LNCAP (cell line): ENCODE measurements around the gene IGFBP5.

ENCODE experiments used
- TF ChIP-seq, protein P1 (sequence below): fragments of 450-650 bp; IDR thresholded peaks from 2 replicates; pipeline ENCODE4 v1.5.1; 2017; ENCODE audit warnings: mild to moderate bottlenecking

Gene IGFBP5

DNA sequence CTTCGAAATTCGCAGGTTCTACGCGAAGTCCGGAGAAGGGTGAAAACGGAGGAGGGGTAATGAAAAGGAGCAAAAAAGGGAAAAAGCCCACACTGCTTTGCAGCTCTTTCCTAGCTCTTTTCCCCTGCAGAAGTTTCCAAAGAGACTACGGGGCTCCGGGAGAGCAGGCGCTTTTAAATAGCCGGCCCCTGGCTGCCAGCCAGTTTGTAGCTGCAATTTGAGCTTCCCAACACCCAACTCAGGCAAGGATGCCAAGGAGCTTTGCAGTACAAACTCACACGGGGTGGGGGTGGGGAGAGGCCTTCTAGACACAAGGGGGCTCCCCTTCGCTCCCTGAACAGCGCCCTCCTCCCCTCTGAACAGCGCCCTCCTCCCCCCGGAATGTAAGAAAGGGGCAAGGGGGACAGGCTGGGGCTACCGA, at the start of gene IGFBP5:
Gene IGFBP5 (minus strand): TSS at position 149 of the 421 bp plus-strand sequence. CDS start 774 bp downstream, outside the sequence.
- TF ChIP-seq, protein P1, sequence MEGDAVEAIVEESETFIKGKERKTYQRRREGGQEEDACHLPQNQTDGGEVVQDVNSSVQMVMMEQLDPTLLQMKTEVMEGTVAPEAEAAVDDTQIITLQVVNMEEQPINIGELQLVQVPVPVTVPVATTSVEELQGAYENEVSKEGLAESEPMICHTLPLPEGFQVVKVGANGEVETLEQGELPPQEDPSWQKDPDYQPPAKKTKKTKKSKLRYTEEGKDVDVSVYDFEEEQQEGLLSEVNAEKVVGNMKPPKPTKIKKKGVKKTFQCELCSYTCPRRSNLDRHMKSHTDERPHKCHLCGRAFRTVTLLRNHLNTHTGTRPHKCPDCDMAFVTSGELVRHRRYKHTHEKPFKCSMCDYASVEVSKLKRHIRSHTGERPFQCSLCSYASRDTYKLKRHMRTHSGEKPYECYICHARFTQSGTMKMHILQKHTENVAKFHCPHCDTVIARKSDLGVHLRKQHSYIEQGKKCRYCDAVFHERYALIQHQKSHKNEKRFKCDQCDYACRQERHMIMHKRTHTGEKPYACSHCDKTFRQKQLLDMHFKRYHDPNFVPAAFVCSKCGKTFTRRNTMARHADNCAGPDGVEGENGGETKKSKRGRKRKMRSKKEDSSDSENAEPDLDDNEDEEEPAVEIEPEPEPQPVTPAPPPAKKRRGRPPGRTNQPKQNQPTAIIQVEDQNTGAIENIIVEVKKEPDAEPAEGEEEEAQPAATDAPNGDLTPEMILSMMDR, result no peak

DNA sequence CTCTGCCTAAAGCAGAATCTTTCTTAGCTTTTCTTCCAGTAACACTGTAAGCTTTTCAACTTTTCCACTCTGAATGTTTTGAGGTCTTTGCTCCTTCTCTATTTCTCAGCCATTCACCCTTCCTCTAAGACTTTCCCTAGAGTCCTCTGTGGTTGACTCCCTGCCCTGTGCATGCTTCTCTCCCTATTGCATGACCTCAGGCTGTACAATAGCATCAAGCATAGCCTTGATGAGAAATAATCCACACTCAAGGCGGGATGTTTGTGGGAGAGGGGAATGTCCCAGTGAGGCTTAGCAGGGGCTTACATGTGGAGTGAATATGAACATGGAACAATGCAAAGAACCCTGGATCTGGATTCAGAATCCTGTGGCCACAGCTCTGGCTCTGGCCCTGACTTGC, 48.4 kb upstream of the IGFBP5 start:
- TF ChIP-seq, protein P1, result no peak

GRCh38 chr2:216742411-216742810, 47.1 kb upstream of the IGFBP5 start:
- TF ChIP-seq, protein P1, result no peak

- TF ChIP-seq, protein P1, result no peak
These were observed 45.9 kb upstream of the IGFBP5 start for GRCh38 chr2:216741223-216741593.

DNA sequence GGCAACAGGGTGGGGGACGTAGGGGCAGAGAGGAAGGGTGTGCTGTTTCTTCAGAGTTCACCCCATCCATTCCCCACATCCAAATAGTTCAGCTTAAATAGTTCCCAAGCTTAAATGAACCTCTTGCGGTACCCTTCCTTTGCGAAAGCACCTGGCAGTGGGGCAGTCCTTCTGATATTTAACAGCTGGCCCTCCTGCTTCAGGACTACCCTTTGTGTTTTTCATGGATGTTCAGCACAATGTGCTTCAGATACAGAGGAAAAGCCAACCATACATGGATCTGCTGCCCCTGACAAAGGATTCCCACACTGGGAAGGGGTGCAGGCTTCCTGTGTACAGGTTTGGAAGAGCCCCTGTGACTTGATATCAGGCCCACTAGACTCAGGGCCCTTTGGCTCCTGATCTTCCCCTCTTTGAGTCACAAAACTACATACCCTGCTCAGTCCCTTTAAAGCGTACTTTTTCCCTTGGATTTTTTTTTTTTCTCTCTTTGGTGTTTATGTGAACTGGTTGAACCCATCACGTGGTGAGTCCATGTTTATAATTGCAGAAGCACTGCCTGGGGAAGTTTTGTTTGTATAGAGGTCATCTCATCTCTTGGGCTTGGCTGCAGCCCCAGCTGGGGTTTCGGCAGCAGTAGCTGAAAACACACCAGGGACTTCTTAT, 45.3 kb upstream of the IGFBP5 start:
- TF ChIP-seq, protein P1, result no peak

DNA sequence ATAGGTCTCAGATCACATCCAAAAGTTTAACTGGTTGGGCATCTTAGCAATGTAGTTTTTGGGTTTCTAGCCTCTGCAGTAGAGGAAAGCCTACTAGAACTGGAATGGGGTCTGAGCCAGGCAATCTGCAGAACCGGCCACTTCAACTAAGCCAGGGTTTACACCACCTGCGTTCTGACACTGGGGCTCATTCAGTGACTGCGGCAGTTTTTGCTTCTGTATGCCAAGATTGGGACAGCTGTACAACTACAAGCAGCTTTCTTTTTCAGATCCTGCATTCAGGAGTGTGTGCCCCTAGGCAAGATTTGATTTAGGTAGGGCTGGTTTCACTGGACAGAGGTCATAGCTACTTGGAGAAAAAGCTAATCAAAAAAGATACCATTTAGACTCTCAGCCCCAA, 43.7 kb upstream of the IGFBP5 start:
- TF ChIP-seq, protein P1, result no peak

GRCh38 chr2:216737676-216738075, 42.3 kb upstream of the IGFBP5 start:
- TF ChIP-seq, protein P1, result no peak

DNA sequence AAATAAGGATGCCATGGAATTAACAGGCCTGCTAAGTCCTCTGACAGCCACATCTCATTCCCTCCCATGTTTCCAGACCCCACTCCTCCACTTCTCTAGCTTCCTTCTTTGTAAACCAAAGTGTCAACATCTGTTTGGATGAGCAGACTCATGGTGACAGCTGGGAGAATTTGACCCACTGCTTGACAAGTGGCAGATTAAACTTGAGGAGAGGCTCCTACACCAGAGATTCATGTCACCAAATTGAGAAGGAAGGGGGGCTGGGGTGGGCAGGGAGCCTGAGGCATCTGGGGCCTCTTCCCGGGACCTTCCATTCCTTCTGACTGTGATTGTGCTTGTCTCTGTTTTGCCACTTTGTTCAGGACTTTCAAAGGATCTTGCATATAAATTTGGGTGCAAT, 41.0 kb upstream of the IGFBP5 start:
- TF ChIP-seq, protein P1, result no peak
